WERI-Rb-1 (cell line): ENCODE measurements around the gene CDC42BPB.

ENCODE experiments used
- DNase-seq: peaks from one replicate; pipeline ENCODE4 v3.0.0-alpha.2; 2020
- H3K27ac ChIP-seq: fragments of 250-450 bp; sonication (Bioruptor Pico); 2 replicates; pipeline ENCODE4 v1.5.1; 2020; ENCODE audit warnings: mild to moderate bottlenecking, moderate library complexity
- H3K27me3 ChIP-seq: fragments of 250-450 bp; sonication (Bioruptor Pico); 2 replicates; pipeline ENCODE4 v1.5.1; 2021; ENCODE audit warnings: mild to moderate bottlenecking, low read depth, moderate library complexity; ENCODE audit not compliant: insufficient read depth, severe bottlenecking
- H3K36me3 ChIP-seq: fragments of 250-450 bp; sonication (Bioruptor Pico); 2 replicates; pipeline ENCODE4 v1.5.1; 2020; ENCODE audit warnings: mild to moderate bottlenecking, moderate library complexity
- H3K4me3 ChIP-seq: 2 replicates; pipeline ENCODE4 v1.5.1; 2011; ENCODE audit warnings: low read depth, mild to moderate bottlenecking, control low read depth, low read length
- H3K9me3 ChIP-seq: fragments of 250-450 bp; sonication (Bioruptor Pico); 2 replicates; pipeline ENCODE4 v1.5.1; 2021; ENCODE audit warnings: mild to moderate bottlenecking, moderate library complexity; ENCODE audit not compliant: severe bottlenecking
- CTCF ChIP-seq: IDR thresholded peaks from 2 replicates; pipeline ENCODE4 v1.5.1; 2011; ENCODE audit warnings: low read depth, mild to moderate bottlenecking, control low read depth, inconsistent platforms, low read length

The CDC42BPB gene

GRCh38 chr14:102922490-102923200, 134.7 kb downstream of the CDC42BPB start, which contains the start of gene AMN:
AMN (plus strand) TSS chr14:102922663; CDS start chr14:102922689, 26 bp downstream.
- Histone ChIP-seq H3K4me3 (no peak within 1 kb of the TSS), H3K27ac (no peak within 1 kb of the TSS), H3K36me3 (no peaks in the 10 kb centered on the region), H3K9me3 (no peaks in the 10 kb centered on the region), H3K27me3 (no peaks in the 10 kb centered on the region)
- no peak for DNase-seq
- TF ChIP-seq CTCF = no peak

- Histone ChIP-seq H3K9me3 (no peaks in the 10 kb centered on the region), H3K27me3 (no peaks in the 10 kb centered on the region), H3K36me3 (no peaks in the 10 kb centered on the region), H3K4me3 (no peak overlapping the region), H3K27ac (no peak overlapping the region)
- TF ChIP-seq CTCF = no peak
- no peak for DNase-seq
Observed at GRCh38 chr14:102920998-102921304, 136.4 kb downstream of the CDC42BPB start.

- no peaks in the 10 kb centered on the region for H3K36me3 ChIP-seq
- no peak for DNase-seq
- no peaks in the 10 kb centered on the region for H3K27me3 ChIP-seq
- no peak overlapping the region for H3K27ac ChIP-seq
- no peaks in the 10 kb centered on the region for H3K9me3 ChIP-seq
- H3K4me3 ChIP-seq = no peak overlapping the region
- TF ChIP-seq CTCF = no peak
Observed at GRCh38 chr14:102920273-102920997, 136.9 kb downstream of the CDC42BPB start.

- Histone ChIP-seq H3K9me3 (no peaks in the 10 kb centered on the region), H3K36me3 (no peaks in the 10 kb centered on the region), H3K4me3 (no peak overlapping the region), H3K27ac (no peak overlapping the region), H3K27me3 (no peaks in the 10 kb centered on the region)
- DNase-seq = no peak
- no peak for TF ChIP-seq CTCF
Observed at GRCh38 chr14:102918438-102918837, 138.9 kb downstream of the CDC42BPB start.

GRCh38 chr14:102917469-102918211, 139.7 kb downstream of the CDC42BPB start:
- Histone ChIP-seq H3K27ac (no peak overlapping the region), H3K9me3 (no peaks in the 10 kb centered on the region), H3K36me3 (no peaks in the 10 kb centered on the region), H3K27me3 (no peaks in the 10 kb centered on the region), H3K4me3 (no peak overlapping the region)
- peak; percentile 77 for DNase-seq
- TF ChIP-seq CTCF = peak; percentile 87
